ENCODE measurements around the gene SSBP2. TPM values are rescaled to one million over a fixed set of nuclear protein-coding genes. Genes with fewer than 3 reads are reported as not detected.

The SSBP2 gene
- total and polyA plus RNA-seq, 2 donors (not counting 1 experiment from before 2014, with no cell fraction given): 44.4 to 63.1 TPM

DNA sequence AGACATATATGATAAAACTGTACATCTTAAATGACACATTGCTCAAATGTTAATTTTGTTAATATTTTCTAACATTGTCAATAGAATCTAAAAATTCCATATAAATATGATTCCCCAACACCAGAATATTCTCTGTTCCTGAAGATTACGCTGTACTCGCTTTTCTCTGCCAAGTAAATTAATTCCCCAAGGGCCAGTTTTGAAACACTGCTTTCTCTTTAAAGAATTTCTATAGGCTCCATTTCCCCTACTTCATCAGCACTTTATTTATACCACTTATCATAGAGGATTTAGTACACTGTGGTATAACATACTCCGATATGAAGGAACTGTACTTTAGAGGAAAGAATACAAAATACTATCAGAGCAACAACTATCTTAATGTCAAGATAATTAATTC is 255.6 kb downstream of the SSBP2 start:
- Histone ChIP-seq H2AFZ (ENCODE audit: low read length) (no peak overlapping the region), H3K4me2 (ENCODE audit: extremely low read depth, insufficient read depth, low read length) (no peak overlapping the region), H3K36me3 (ENCODE audit: control insufficient read depth, insufficient read depth, low read length) (no peaks in the 10 kb centered on the region), H3K4me3 (replicated peaks in 1 of 4; ENCODE audit: control extremely low read depth in 1 of 4, insufficient read depth in 1 of 4, low read depth in 3 of 4, low read length in 4 of 4) (no peak overlapping the region), H3K79me2 (ENCODE audit: control insufficient read depth, insufficient read depth, low read length) (no peaks in the 10 kb centered on the region), H3K27ac (ENCODE audit: insufficient read depth, low read length) (no peak overlapping the region), H3K9ac (ENCODE audit: insufficient read depth, low read length) (no peak overlapping the region), H3K4me1 (ENCODE audit: control insufficient read depth, extremely low read depth, insufficient read depth, low read length) (no peaks in the 10 kb centered on the region), H3K27me3 (ENCODE audit: control insufficient read depth, insufficient read depth, low read length) (no peaks in the 10 kb centered on the region), H4K20me1 (ENCODE audit: control insufficient read depth, extremely low read depth, insufficient read depth, low read length) (no peaks in the 10 kb centered on the region), H3K9me3 (ENCODE audit: control insufficient read depth, insufficient read depth, low read depth, low read length) (no peaks in the 10 kb centered on the region)
- TF ChIP-seq, protein P1, sequence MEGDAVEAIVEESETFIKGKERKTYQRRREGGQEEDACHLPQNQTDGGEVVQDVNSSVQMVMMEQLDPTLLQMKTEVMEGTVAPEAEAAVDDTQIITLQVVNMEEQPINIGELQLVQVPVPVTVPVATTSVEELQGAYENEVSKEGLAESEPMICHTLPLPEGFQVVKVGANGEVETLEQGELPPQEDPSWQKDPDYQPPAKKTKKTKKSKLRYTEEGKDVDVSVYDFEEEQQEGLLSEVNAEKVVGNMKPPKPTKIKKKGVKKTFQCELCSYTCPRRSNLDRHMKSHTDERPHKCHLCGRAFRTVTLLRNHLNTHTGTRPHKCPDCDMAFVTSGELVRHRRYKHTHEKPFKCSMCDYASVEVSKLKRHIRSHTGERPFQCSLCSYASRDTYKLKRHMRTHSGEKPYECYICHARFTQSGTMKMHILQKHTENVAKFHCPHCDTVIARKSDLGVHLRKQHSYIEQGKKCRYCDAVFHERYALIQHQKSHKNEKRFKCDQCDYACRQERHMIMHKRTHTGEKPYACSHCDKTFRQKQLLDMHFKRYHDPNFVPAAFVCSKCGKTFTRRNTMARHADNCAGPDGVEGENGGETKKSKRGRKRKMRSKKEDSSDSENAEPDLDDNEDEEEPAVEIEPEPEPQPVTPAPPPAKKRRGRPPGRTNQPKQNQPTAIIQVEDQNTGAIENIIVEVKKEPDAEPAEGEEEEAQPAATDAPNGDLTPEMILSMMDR (conservative IDR thresholded peaks at IDR 0.05 in 1 of 2, IDR thresholded peaks at IDR 0.05 in 1 of 2; ENCODE audit: low read depth in 1 of 2, low read length in 2 of 2): no peak
- TF ChIP-seq EZH2 (IDR thresholded peaks at IDR 0.05; ENCODE audit: low read length, missing control alignments): no peak
- no peak for DNase-seq (ENCODE audit: low read depth in 2 of 2)

DNA sequence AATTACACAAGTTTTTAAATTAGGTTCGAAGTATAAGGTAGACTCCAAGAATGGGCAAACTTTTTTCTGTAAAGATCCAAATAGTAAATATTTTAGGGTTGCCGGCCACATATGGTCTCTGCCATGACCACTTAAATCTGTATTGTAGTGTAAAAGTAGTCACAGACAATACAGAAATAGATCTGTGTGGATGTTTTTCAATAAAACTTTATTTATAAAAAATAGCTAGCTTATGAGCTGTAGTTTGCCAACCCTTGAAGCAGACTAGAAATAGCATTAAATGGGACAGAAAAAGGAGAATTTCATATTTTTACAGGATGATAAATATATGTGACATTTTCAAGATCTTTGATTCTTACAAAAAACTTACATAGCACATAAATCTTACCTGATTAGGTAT is 262.0 kb downstream of the SSBP2 start:
- H2AFZ ChIP-seq (ENCODE audit: low read length): no peak overlapping the region
- H3K27ac ChIP-seq (ENCODE audit: insufficient read depth, low read length): no peak overlapping the region
- DNase-seq (ENCODE audit: low read depth in 2 of 2): no peak
- H3K27me3 ChIP-seq (ENCODE audit: control insufficient read depth, insufficient read depth, low read length): no peaks in the 10 kb centered on the region
- H4K20me1 ChIP-seq (ENCODE audit: control insufficient read depth, extremely low read depth, insufficient read depth, low read length): no peaks in the 10 kb centered on the region
- no peaks in the 10 kb centered on the region for H3K4me1 ChIP-seq (ENCODE audit: control insufficient read depth, extremely low read depth, insufficient read depth, low read length)
- no peaks in the 10 kb centered on the region for H3K79me2 ChIP-seq (ENCODE audit: control insufficient read depth, insufficient read depth, low read length)
- no peaks in the 10 kb centered on the region for H3K9me3 ChIP-seq (ENCODE audit: control insufficient read depth, insufficient read depth, low read depth, low read length)
- no peak overlapping the region for H3K9ac ChIP-seq (ENCODE audit: insufficient read depth, low read length)
- no peaks in the 10 kb centered on the region for H3K36me3 ChIP-seq (ENCODE audit: control insufficient read depth, insufficient read depth, low read length)
- no peak overlapping the region for H3K4me3 ChIP-seq (replicated peaks in 1 of 4; ENCODE audit: control extremely low read depth in 1 of 4, insufficient read depth in 1 of 4, low read depth in 3 of 4, low read length in 4 of 4)
- TF ChIP-seq EZH2 (IDR thresholded peaks at IDR 0.05; ENCODE audit: low read length, missing control alignments): no peak
- TF ChIP-seq, protein P1 (conservative IDR thresholded peaks at IDR 0.05 in 1 of 2, IDR thresholded peaks at IDR 0.05 in 1 of 2; ENCODE audit: low read depth in 1 of 2, low read length in 2 of 2): no peak
- no peak overlapping the region for H3K4me2 ChIP-seq (ENCODE audit: extremely low read depth, insufficient read depth, low read length)

DNA sequence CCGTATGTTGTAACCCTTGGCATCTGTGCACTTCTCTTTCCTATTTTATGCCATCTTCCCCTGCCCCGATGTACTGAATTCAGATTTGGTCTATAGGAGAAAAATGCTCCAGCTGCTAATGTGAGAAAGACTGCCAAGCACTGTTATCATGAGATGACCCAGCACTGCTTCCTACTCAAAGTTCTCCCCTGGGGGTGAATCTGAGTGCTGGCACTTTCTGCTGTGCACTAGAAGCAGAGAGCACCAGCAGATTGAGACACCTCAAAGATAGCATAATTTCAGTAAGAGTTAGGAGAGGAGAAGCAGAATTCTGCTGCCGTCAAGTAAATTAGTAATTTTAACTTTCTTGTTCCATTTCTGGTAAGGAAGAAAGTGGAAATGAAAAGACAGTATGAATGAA is 264.2 kb downstream of the SSBP2 start:
- H3K9me3 ChIP-seq (ENCODE audit: control insufficient read depth, insufficient read depth, low read depth, low read length): no peaks in the 10 kb centered on the region
- no peaks in the 10 kb centered on the region for H3K4me1 ChIP-seq (ENCODE audit: control insufficient read depth, extremely low read depth, insufficient read depth, low read length)
- no peaks in the 10 kb centered on the region for H3K36me3 ChIP-seq (ENCODE audit: control insufficient read depth, insufficient read depth, low read length)
- no peak overlapping the region for H3K9ac ChIP-seq (ENCODE audit: insufficient read depth, low read length)
- TF ChIP-seq, protein P1 (conservative IDR thresholded peaks at IDR 0.05 in 1 of 2, IDR thresholded peaks at IDR 0.05 in 1 of 2; ENCODE audit: low read depth in 1 of 2, low read length in 2 of 2): no peak
- no peak for TF ChIP-seq EZH2 (IDR thresholded peaks at IDR 0.05; ENCODE audit: low read length, missing control alignments)
- no peak overlapping the region for H3K27ac ChIP-seq (ENCODE audit: insufficient read depth, low read length)
- H4K20me1 ChIP-seq (ENCODE audit: control insufficient read depth, extremely low read depth, insufficient read depth, low read length): no peaks in the 10 kb centered on the region
- H3K27me3 ChIP-seq (ENCODE audit: control insufficient read depth, insufficient read depth, low read length): no peaks in the 10 kb centered on the region
- H3K4me3 ChIP-seq (replicated peaks in 1 of 4; ENCODE audit: control extremely low read depth in 1 of 4, insufficient read depth in 1 of 4, low read depth in 3 of 4, low read length in 4 of 4): no peak overlapping the region
- no peak for DNase-seq (ENCODE audit: low read depth in 2 of 2)
- H3K4me2 ChIP-seq (ENCODE audit: extremely low read depth, insufficient read depth, low read length): no peak overlapping the region
- H3K79me2 ChIP-seq (ENCODE audit: control insufficient read depth, insufficient read depth, low read length): no peaks in the 10 kb centered on the region
- H2AFZ ChIP-seq (ENCODE audit: low read length): no peak overlapping the region
